Mesendoderm (in vitro differentiated cells): ENCODE results near the gene PRSS50.

Source experiments
- DNase-seq: peaks from one replicate; pipeline ENCODE4 v3.0.0; 2013
- H2AK5ac ChIP-seq: 2 replicates; pipeline ENCODE4 v1.6.1; 2013; ENCODE audit warnings: low read length, inconsistent platforms
- H2BK120ac ChIP-seq: 2 replicates; pipeline ENCODE4 v1.6.1; 2013; ENCODE audit warnings: low read depth, mild to moderate bottlenecking, low read length, moderate library complexity, mixed read lengths
- H2BK15ac ChIP-seq: replicated peaks from 2 replicates; pipeline ENCODE4 v1.6.1; 2013; ENCODE audit warnings: low read depth, mild to moderate bottlenecking, moderate library complexity
- H2BK5ac ChIP-seq: 2 replicates; pipeline ENCODE4 v1.6.1; 2013; ENCODE audit warnings: low read length, inconsistent platforms
- H3K18ac ChIP-seq: 2 replicates; pipeline ENCODE4 v1.6.1; 2013; ENCODE audit warnings: mild to moderate bottlenecking, low read length, mixed read lengths
- H3K23ac ChIP-seq: one replicate; pipeline ENCODE4 v1.6.1; 2013; ENCODE audit warnings: low read length
- H3K27ac ChIP-seq: 2 replicates; pipeline ENCODE4 v1.5.1; 2013; ENCODE audit warnings: low read depth, mild to moderate bottlenecking, inconsistent platforms, low read length, moderate library complexity
- H3K27me3 ChIP-seq: 2 replicates; pipeline ENCODE4 v1.6.1; 2013; ENCODE audit warnings: low read length, control low read depth, mild to moderate bottlenecking, inconsistent platforms; ENCODE audit not compliant: insufficient read depth, poor library complexity
- H3K36me3 ChIP-seq: 2 replicates; pipeline ENCODE4 v1.6.1; 2013; ENCODE audit warnings: low read length, inconsistent platforms; ENCODE audit not compliant: control insufficient read depth, insufficient read depth
- H3K4ac ChIP-seq: one replicate; pipeline ENCODE4 v1.6.1; 2013; ENCODE audit warnings: low read depth, mild to moderate bottlenecking, low read length, moderate library complexity
- H3K4me1 ChIP-seq: 2 replicates; pipeline ENCODE4 v1.6.1; 2013; ENCODE audit warnings: low read depth, low read length, inconsistent platforms; ENCODE audit not compliant: control insufficient read depth
- H3K4me2 ChIP-seq: 2 replicates; pipeline ENCODE4 v1.6.1; 2013; ENCODE audit warnings: low read length
- H3K4me3 ChIP-seq: 2 replicates; pipeline ENCODE4 v1.5.1; 2013; ENCODE audit warnings: mild to moderate bottlenecking, low read length
- H3K56ac ChIP-seq: one replicate; pipeline ENCODE4 v1.6.1; 2013; ENCODE audit warnings: low read length
- H3K79me1 ChIP-seq: 2 replicates; pipeline ENCODE4 v1.6.1; 2013; ENCODE audit warnings: low read length, inconsistent platforms
- H3K79me2 ChIP-seq: 2 replicates; pipeline ENCODE4 v1.6.1; 2013; ENCODE audit warnings: mild to moderate bottlenecking, low read length; ENCODE audit not compliant: control insufficient read depth, insufficient read depth
- H3K9ac ChIP-seq: 2 replicates; pipeline ENCODE4 v1.6.1; 2013; ENCODE audit warnings: low read length, inconsistent platforms
- H4K5ac ChIP-seq: one replicate; pipeline ENCODE4 v1.6.1; 2013; ENCODE audit warnings: low read length
- H4K8ac ChIP-seq: one replicate; pipeline ENCODE4 v1.6.1; 2013; ENCODE audit warnings: low read depth, mild to moderate bottlenecking, control low read depth, low read length, moderate library complexity
- WGBS: extraction: QIAGEN DNeasy Blood & Tissue Kit; methylation state at CpG from one replicate; pipeline ENCODE4 v1.1.7; 2013; ENCODE audit warnings: low lambda C conversion rate, missing lambda C conversion rate; ENCODE audit not compliant: insufficient coverage; ENCODE audit errors: extremely low coverage; 5-methylcytosine and 5-hydroxymethylcytosine counted together

The PRSS50 gene

DNA sequence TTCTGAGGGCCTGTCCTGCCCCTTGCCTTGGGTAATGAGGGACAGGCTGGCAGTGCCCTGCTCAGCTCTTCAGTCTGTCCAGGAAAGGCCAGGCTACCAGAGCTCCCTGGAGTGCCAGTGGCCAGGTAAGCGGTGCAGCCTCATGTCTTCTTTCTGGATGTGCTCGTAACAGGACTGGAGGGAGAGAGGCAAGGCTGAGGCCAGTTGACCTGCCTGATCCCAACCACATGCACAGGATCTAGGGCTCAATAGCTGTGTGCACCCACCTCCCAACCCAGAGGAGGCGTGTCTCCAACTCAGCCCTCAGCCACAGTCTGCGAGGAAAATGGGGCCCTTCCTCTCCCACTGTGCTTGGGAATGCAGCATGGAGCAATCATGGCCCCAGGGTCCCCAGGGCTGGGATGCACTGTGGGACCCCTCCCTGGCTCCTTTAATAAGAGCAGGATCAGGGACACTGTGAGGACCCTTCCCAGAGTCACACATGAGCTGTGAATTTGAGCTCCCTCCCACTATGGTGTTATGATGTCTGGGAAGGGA lies 46.7 kb downstream of the PRSS50 start:
- Histone ChIP-seq H3K18ac (no peak overlapping the region), H3K23ac (no peak overlapping the region), H2BK15ac (no peak overlapping the region), H3K79me1 (no peaks in the 10 kb centered on the region), H2AK5ac (no peak overlapping the region), H3K36me3 (no peaks in the 10 kb centered on the region), H3K79me2 (no peaks in the 10 kb centered on the region), H3K27ac (no peak overlapping the region), H2BK120ac (no peak overlapping the region), H3K4me2 (no peak overlapping the region), H4K8ac (no peak overlapping the region), H3K9ac (no peak overlapping the region), H3K27me3 (no peaks in the 10 kb centered on the region), H2BK5ac (no peak overlapping the region), H4K5ac (no peak overlapping the region), H3K4me1 (no peaks in the 10 kb centered on the region), H3K4me3 (no peak overlapping the region), H3K4ac (no peak overlapping the region), H3K56ac (no peak overlapping the region)
- no peak for DNase-seq
- WGBS = no CpG with 5 or more reads among the region's 4 CpGs

DNA sequence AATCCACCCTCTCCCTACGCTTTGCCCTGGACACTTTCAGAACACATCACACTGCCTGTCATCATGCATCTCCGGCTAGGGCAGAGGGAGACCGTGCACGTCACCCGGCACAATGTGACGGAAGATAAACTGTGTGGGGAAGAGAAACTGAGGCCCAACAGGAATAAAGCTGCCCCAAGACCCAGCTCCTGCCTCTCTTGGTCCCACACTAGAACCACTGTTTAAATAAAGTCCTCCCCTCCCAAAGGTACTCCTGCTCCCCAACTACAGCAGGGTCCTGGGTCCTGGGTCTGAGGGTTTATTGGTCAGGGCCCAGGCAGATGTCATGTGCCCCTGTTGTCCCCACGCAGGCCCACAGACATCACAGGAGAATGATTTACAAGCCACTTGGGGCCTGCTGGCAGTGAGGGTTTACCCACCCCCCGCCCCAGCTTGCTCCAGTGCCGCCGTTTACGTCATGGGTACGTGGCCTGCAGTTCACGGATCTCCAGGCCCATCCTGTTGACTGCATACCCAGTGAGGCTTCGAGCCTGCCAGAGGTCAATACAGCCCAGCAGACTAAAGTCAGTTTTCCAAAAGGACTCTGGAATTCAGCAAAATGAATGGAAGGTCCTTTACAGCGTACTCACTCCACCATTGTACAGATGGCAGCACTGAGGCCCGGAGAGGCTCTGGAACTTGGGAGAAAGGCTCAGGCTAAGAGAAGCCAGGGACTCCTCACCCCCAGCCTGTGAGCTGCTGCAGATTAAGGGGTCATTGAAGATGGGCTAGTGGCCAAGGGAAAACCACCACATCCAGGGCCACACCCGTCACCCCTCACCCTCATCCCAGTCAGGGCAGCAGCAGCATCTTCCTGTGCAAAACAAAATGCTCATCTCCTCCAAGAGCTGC lies 47.4 kb downstream of the PRSS50 start:
- H3K36me3 ChIP-seq = no peaks in the 10 kb centered on the region
- WGBS = no CpG with 5 or more reads among the region's 17 CpGs
- H3K4me2 ChIP-seq = no peak overlapping the region
- no peaks in the 10 kb centered on the region for H3K27me3 ChIP-seq
- no peaks in the 10 kb centered on the region for H3K79me1 ChIP-seq
- H3K79me2 ChIP-seq = no peaks in the 10 kb centered on the region
- H3K27ac ChIP-seq = no peak overlapping the region
- no peak overlapping the region for H3K56ac ChIP-seq
- no peak for DNase-seq
- H3K18ac ChIP-seq = no peak overlapping the region
- no peak overlapping the region for H3K4ac ChIP-seq
- no peak overlapping the region for H2AK5ac ChIP-seq
- H2BK15ac ChIP-seq = no peak overlapping the region
- no peak overlapping the region for H3K4me3 ChIP-seq
- H3K9ac ChIP-seq = no peak overlapping the region
- no peak overlapping the region for H4K8ac ChIP-seq
- no peak overlapping the region for H4K5ac ChIP-seq
- no peak overlapping the region for H2BK5ac ChIP-seq
- no peak overlapping the region for H3K23ac ChIP-seq
- no peak overlapping the region for H2BK120ac ChIP-seq
- H3K4me1 ChIP-seq = no peaks in the 10 kb centered on the region

- Histone ChIP-seq H2BK120ac (no peak overlapping the region), H3K4ac (no peak overlapping the region), H3K23ac (no peak overlapping the region), H3K36me3 (no peaks in the 10 kb centered on the region), H3K79me2 (no peaks in the 10 kb centered on the region), H3K18ac (no peak overlapping the region), H3K27me3 (no peaks in the 10 kb centered on the region), H3K4me1 (no peaks in the 10 kb centered on the region), H4K5ac (no peak overlapping the region), H3K56ac (no peak overlapping the region), H3K27ac (no peak overlapping the region), H2AK5ac (no peak overlapping the region), H4K8ac (no peak overlapping the region), H3K79me1 (no peaks in the 10 kb centered on the region), H3K9ac (no peak overlapping the region), H3K4me3 (no peak overlapping the region), H2BK15ac (no peak overlapping the region), H2BK5ac (no peak overlapping the region), H3K4me2 (no peak overlapping the region)
- no peak for DNase-seq
- no CpG with 5 or more reads among the region's 9 CpGs for WGBS
These were observed 48.3 kb downstream of the PRSS50 start for GRCh38 chr3:46669191-46669999.

- no peak overlapping the region for H3K9ac ChIP-seq
- H3K4me2 ChIP-seq = no peak overlapping the region
- no peak overlapping the region for H2BK15ac ChIP-seq
- no peaks in the 10 kb centered on the region for H3K4me1 ChIP-seq
- H2AK5ac ChIP-seq = no peak overlapping the region
- H3K4ac ChIP-seq = no peak overlapping the region
- H2BK120ac ChIP-seq = no peak overlapping the region
- no peaks in the 10 kb centered on the region for H3K36me3 ChIP-seq
- DNase-seq = no peak
- no peak overlapping the region for H4K5ac ChIP-seq
- no peaks in the 10 kb centered on the region for H3K79me2 ChIP-seq
- H4K8ac ChIP-seq = no peak overlapping the region
- H3K27me3 ChIP-seq = no peaks in the 10 kb centered on the region
- no peak overlapping the region for H2BK5ac ChIP-seq
- no peak overlapping the region for H3K4me3 ChIP-seq
- H3K56ac ChIP-seq = no peak overlapping the region
- no peak overlapping the region for H3K27ac ChIP-seq
- no peak overlapping the region for H3K23ac ChIP-seq
- no peaks in the 10 kb centered on the region for H3K79me1 ChIP-seq
- H3K18ac ChIP-seq = no peak overlapping the region
- no CpG with 5 or more reads among the region's 2 CpGs for WGBS
These were observed 49.1 kb downstream of the PRSS50 start for GRCh38 chr3:46668591-46668990.

DNA sequence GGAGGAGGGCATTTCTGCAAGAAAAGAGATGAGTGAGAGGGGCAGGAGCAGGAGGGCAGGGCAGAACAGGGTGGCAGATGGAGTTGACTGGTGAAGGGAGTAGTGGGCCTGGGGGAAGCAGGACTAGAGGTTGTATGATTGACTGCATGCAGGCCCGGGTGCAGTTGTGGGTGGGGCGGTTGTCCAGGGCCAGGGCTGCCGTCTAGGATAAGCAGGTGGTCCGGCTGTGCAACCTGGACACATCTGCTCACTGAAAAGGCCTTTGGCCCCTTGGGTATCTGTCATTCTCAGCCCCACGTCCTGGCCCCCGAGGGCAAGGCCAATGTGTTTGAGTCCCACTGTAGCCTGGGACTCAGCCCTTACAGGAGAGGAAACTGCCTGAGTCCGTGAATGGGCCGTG lies 49.6 kb downstream of the PRSS50 start:
- Histone ChIP-seq H3K27ac (no peak overlapping the region), H2BK120ac (no peak overlapping the region), H3K27me3 (no peaks in the 10 kb centered on the region), H3K79me1 (no peaks in the 10 kb centered on the region), H3K23ac (no peak overlapping the region), H3K9ac (no peak overlapping the region), H3K4ac (no peak overlapping the region), H2BK15ac (no peak overlapping the region), H3K56ac (no peak overlapping the region), H3K18ac (no peak overlapping the region), H3K4me1 (no peaks in the 10 kb centered on the region), H3K4me3 (no peak overlapping the region), H2BK5ac (no peak overlapping the region), H3K79me2 (no peaks in the 10 kb centered on the region), H2AK5ac (no peak overlapping the region), H4K8ac (no peak overlapping the region), H3K36me3 (no peaks in the 10 kb centered on the region), H4K5ac (no peak overlapping the region), H3K4me2 (no peak overlapping the region)
- DNase-seq = no peak
- no CpG with 5 or more reads among the region's 8 CpGs for WGBS
